ENCODE measurements around the gene TTC22.

GRCh38 chr1:54846716-54847284 lies 45.7 kb upstream of the TTC22 start:
- no peak for TF ChIP-seq POLR2A (IDR thresholded peaks at IDR 0.05; ENCODE audit: borderline replicate concordance, extremely low read depth, insufficient read depth, insufficient read length)
- TF ChIP-seq CTCF (IDR thresholded peaks at IDR 0.05 in 2 of 3, conservative IDR thresholded peaks at IDR 0.05 in 1 of 3; ENCODE audit: borderline replicate concordance in 1 of 3, insufficient read depth in 1 of 3, low read depth in 2 of 3, low read length in 2 of 3): no peak
- TF ChIP-seq EZH2 (IDR thresholded peaks at IDR 0.05): no peak
- no peak for TF ChIP-seq REST (IDR thresholded peaks at IDR 0.05; ENCODE audit: low read depth)
- no peak for TF ChIP-seq SP1 (IDR thresholded peaks at IDR 0.05; ENCODE audit: low read depth)
- TF ChIP-seq POLR2AphosphoS5 (IDR thresholded peaks at IDR 0.05; ENCODE audit: low read depth, low read length): no peak
- TF ChIP-seq ZBTB33 (IDR thresholded peaks at IDR 0.05; ENCODE audit: extremely low read depth, insufficient replicate concordance, low read length): no peak
- no peak for TF ChIP-seq YY1 (IDR thresholded peaks at IDR 0.05; ENCODE audit: extremely low read depth, insufficient replicate concordance, low read depth, low read length)
- TF ChIP-seq RAD21 (IDR thresholded peaks at IDR 0.05; ENCODE audit: low read depth): no peak
- TF ChIP-seq EGR1 (IDR thresholded peaks at IDR 0.05; ENCODE audit: low read depth): no peak
- no peak for TF ChIP-seq MAX (IDR thresholded peaks at IDR 0.05)
- no peak for TF ChIP-seq SIN3A (IDR thresholded peaks at IDR 0.05; ENCODE audit: low read depth)
